HG03135 (cell line): ENCODE data around the gene PELI3.
A peak's percentile ranks its signal among the peaks of the same experiment; 100 is the strongest.
"Not testable (repeated sequence)": the region's sequence is repeated elsewhere in the genome, so short reads cannot be mapped to it uniquely, and the experiment has no call there.

Experiments used
- ATAC-seq: cut with Tn5 transposase; IDR thresholded peaks from one replicate; pipeline ENCODE4 v1.9.1; 2021; ENCODE audit warnings: mild to moderate bottlenecking, moderate library complexity; ENCODE audit not compliant: unreplicated experiment

The PELI3 gene

GRCh38 chr11:66466225-66467033, at the start of gene PELI3:
Gene PELI3 (plus strand): TSS chr11:66466905. CDS start chr11:66468129, 1,224 bp downstream.
- peak; percentile 77 for ATAC-seq

GRCh38 chr11:66417000-66417399, 49.7 kb upstream of the PELI3 start:
- ATAC-seq: no peak

GRCh38 chr11:66418168-66418985, 48.3 kb upstream of the PELI3 start:
- no peak for ATAC-seq

GRCh38 chr11:66418986-66419308, 47.8 kb upstream of the PELI3 start:
- no peak for ATAC-seq

GRCh38 chr11:66419825-66420224, 46.9 kb upstream of the PELI3 start:
- no peak for ATAC-seq

- ATAC-seq: no peak
Observed at GRCh38 chr11:66420671-66421476, 45.8 kb upstream of the PELI3 start, which contains the start of gene NPAS4. Gene NPAS4 (plus strand): TSS chr11:66421035. CDS start chr11:66421180, 145 bp downstream.

- ATAC-seq: peak; percentile 62
Observed at GRCh38 chr11:66421492-66422205, 45.1 kb upstream of the PELI3 start.

- ATAC-seq: no peak
Observed at GRCh38 chr11:66426314-66426713, 40.4 kb upstream of the PELI3 start.

- ATAC-seq: no peak
Observed at GRCh38 chr11:66428933-66429332, 37.8 kb upstream of the PELI3 start.

- ATAC-seq: no peak
Observed at GRCh38 chr11:66429983-66430602, 36.6 kb upstream of the PELI3 start.

- not testable (repeated sequence) for ATAC-seq
Observed at GRCh38 chr11:66431287-66431686, 35.4 kb upstream of the PELI3 start.

- ATAC-seq: not testable (repeated sequence)
Observed at GRCh38 chr11:66431871-66432329, 34.8 kb upstream of the PELI3 start.

GRCh38 chr11:66432597-66432996, 34.1 kb upstream of the PELI3 start:
- no peak for ATAC-seq

- no peak for ATAC-seq
Observed at GRCh38 chr11:66437979-66438503, 28.7 kb upstream of the PELI3 start.

- peak; percentile 91 for ATAC-seq
Observed at GRCh38 chr11:66438504-66439466, 27.9 kb upstream of the PELI3 start, which contains the start of gene MRPL11. Gene MRPL11 (minus strand): TSS chr11:66438848. CDS start chr11:66438754, 94 bp downstream.

- not testable (repeated sequence) for ATAC-seq
Observed at GRCh38 chr11:66440101-66440939, 26.4 kb upstream of the PELI3 start.

GRCh38 chr11:66440940-66441282, 25.8 kb upstream of the PELI3 start:
- ATAC-seq: not testable (repeated sequence)

- ATAC-seq: no peak
Observed at GRCh38 chr11:66443602-66444001, 23.1 kb upstream of the PELI3 start.
